Activated CD4-positive, alpha-beta memory T cell treated with anti-CD3 and anti-CD28 coated beads, Interleukin-2, amount 10 ng/mL, durations not matched to agents 7 days and 5 days (primary cell): ENCODE data around the gene TMEM11. TPM values are rescaled to one million over a fixed set of nuclear protein-coding genes. Genes with fewer than 3 reads are reported as not detected.

Experiments used
- CTCF ChIA-PET: fragments of 350-600 bp; sonication (Branson Sonifier 250); formaldehyde crosslinking; loops from one replicate; lab custom pipeline; 2021; ENCODE audit warnings: antibody characterized with exemption, inconsistent platforms; lab: Charles Lee
- POLR2A ChIA-PET: fragments of 350-600 bp; sonication (Branson Sonifier 250); formaldehyde crosslinking; loops from one replicate; lab custom pipeline; 2021; ENCODE audit warnings: antibody characterized with exemption; lab: Charles Lee
- DNase-seq: peaks from one replicate; pipeline ENCODE4 v3.0.0-alpha.2; 2020
- H3K27ac Mint-ChIP-seq: one replicate; pipeline ENCODE4 v1.8.0; 2021; ENCODE audit warnings: mild to moderate bottlenecking, mixed read lengths
- H3K27me3 Mint-ChIP-seq: one replicate; pipeline ENCODE4 v1.8.0; 2021; ENCODE audit warnings: mixed read lengths
- H3K36me3 Mint-ChIP-seq: one replicate; pipeline ENCODE4 v1.8.0; 2021; ENCODE audit warnings: low read depth, mixed read lengths
- H3K4me1 Mint-ChIP-seq: one replicate; pipeline ENCODE4 v1.8.0; 2021; ENCODE audit warnings: mixed read lengths
- H3K4me3 Mint-ChIP-seq: one replicate; pipeline ENCODE4 v1.8.0; 2021; ENCODE audit warnings: mild to moderate bottlenecking, mixed read lengths
- H3K9me3 Mint-ChIP-seq: one replicate; pipeline ENCODE4 v1.8.0; 2021; ENCODE audit warnings: mixed read lengths
- total RNA-seq, 2 experiments: library from RNA; stranded (reverse); gene quantifications; one replicate each; pipeline ENCODE4 v1.2.3, GENCODE V29; 2021

The TMEM11 gene
- total RNA-seq, 2 experiments from 2014 or later = 23.2 to 23.3 TPM

DNA sequence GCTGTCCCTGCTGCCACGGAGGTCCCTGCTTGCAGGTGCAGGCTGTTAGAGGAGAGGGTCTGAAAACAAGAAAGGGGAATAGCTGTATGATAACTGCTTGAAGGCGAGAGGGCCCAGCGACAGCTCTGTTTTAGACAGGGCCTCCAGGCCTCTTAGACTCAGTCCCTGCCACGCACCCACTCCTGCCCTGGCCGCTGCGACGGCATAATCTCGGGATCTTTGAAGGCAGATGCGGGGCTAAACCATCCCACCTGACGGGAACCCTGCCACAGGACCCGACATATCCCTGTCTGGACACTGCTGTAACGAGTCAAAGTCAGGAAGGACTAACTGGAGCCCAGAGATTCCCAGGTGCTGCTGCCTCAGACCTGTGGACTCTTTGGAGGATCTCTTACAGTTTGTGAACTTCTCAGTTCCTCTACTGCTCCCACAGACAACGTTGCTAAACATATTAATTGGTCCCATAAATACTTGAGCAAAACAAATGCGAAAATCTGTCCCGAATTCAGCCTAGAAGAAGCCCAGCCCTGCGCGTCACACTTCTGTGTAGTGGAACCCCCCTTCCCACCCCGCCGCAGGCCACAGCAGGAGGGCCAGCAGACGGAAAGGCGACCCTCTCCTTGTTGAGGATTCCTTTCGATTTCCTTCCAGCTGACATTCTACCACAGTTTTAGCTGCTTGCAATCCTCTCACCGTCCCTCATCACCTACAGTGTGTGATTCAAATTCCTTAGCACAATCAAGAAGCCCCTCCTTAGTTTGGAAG lies 998 bp upstream of the TMEM11 start:
- Mint-ChIP-seq H3K27ac (peak overlapping the region; percentile 55), H3K4me1 (peaks cover 66% of the 10 kb centered on the region)
- CTCF ChIA-PET = interaction anchor here (0.6 to 1.0 kb wide), 4 partner anchors 41 to 1929 kb away, joined by 3 to 4 read pairs (median 3); no protein-coding TSS in a partner anchor

DNA sequence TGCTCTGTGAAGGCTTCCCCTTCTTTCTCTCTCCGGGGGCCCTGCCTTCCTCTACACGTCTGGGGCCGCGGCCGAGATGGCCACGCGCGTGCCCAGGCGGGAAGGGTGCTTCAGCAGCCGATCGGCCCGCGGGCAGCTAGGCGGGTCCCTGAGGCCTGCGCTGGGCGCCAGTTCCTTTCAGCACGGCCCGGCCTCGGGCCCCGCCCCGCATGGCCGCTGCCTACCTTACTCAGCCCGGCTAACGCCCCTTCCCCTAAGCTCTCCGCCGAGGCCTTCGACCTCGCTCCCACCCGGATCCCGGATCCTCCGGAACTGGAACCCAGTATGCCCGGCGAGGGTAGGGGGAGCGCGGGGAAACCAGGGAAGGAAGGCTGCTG lies 335 bp downstream of the TMEM11 start:
- no peaks in the 10 kb centered on the region for H3K9me3 Mint-ChIP-seq
- H3K4me3 Mint-ChIP-seq = peak overlapping the region; percentile 86
- DNase-seq = no peak
- CTCF ChIA-PET = interaction anchor here (0.6 to 2.8 kb wide), 8 partner anchors 20 to 170 kb away, joined by 3 to 10 read pairs (median 4); partner anchors contain the start of gene USP22
- H3K4me1 Mint-ChIP-seq = peaks cover 64% of the 10 kb centered on the region
- H3K27me3 Mint-ChIP-seq = no peaks in the 10 kb centered on the region
- peak overlapping the region; percentile 81 for H3K27ac Mint-ChIP-seq
- POLR2A ChIA-PET = interaction anchor here (0.9 to 3.0 kb wide), 19 partner anchors 8 to 189 kb away, joined by 3 to 16 read pairs (median 5); partner anchors contain the start of genes DHRS7B, NATD1 and USP22
- peaks cover 20% of the 10 kb centered on the region for H3K36me3 Mint-ChIP-seq

More for the DNA sequence above, 998 bp upstream of the TMEM11 start:
- Mint-ChIP-seq H3K36me3 (peaks cover 14% of the 10 kb centered on the region), H3K9me3 (no peaks in the 10 kb centered on the region), H3K27me3 (no peaks in the 10 kb centered on the region), H3K4me3 (peak overlapping the region; percentile 86)
- POLR2A ChIA-PET = interaction anchor here (1.2 to 3.0 kb wide), 7 partner anchors 38 to 181 kb away, joined by 3 to 16 read pairs (median 12); partner anchors contain the start of genes DHRS7B, NATD1 and USP22
- no peak for DNase-seq

GRCh38 chr17:21212826-21213637 lies 929 bp downstream of the TMEM11 start:
- peak overlapping the region; percentile 86 for H3K4me3 Mint-ChIP-seq
- no peaks in the 10 kb centered on the region for H3K27me3 Mint-ChIP-seq
- no peaks in the 10 kb centered on the region for H3K9me3 Mint-ChIP-seq
- H3K36me3 Mint-ChIP-seq = peaks cover 24% of the 10 kb centered on the region
- peaks cover 61% of the 10 kb centered on the region for H3K4me1 Mint-ChIP-seq
- ChIA-PET POLR2A (interaction anchor here (0.9 to 3.0 kb wide), 20 partner anchors 8 to 189 kb away, joined by 3 to 16 read pairs (median 5); partner anchors contain the start of genes DHRS7B, NATD1 and USP22), CTCF (interaction anchor here (0.6 to 2.8 kb wide), 9 partner anchors 19 to 170 kb away, joined by 3 to 10 read pairs (median 4); partner anchors contain the start of gene USP22)
- DNase-seq = no peak
- H3K27ac Mint-ChIP-seq = peak overlapping the region; percentile 81

GRCh38 chr17:21211825-21212479 lies 2.0 kb downstream of the TMEM11 start:
- H3K27ac Mint-ChIP-seq = no peak overlapping the region
- H3K27me3 Mint-ChIP-seq = no peaks in the 10 kb centered on the region
- H3K4me3 Mint-ChIP-seq = peak overlapping the region; percentile 86
- H3K4me1 Mint-ChIP-seq = peaks cover 52% of the 10 kb centered on the region
- no peak for DNase-seq
- ChIA-PET CTCF (interaction anchor here (1.1 to 2.8 kb wide), 5 partner anchors 28 to 169 kb away, joined by 4 to 10 read pairs (median 5); partner anchors contain the start of gene USP22), POLR2A (interaction anchor here (0.6 to 3.0 kb wide), 5 partner anchors 11 to 169 kb away, joined by 3 to 15 read pairs (median 6); partner anchors contain the start of genes NATD1 and USP22)
- no peaks in the 10 kb centered on the region for H3K9me3 Mint-ChIP-seq
- H3K36me3 Mint-ChIP-seq = peaks cover 25% of the 10 kb centered on the region

- H3K4me3 Mint-ChIP-seq = no peak overlapping the region
- CTCF ChIA-PET = no interaction called here
- H3K27ac Mint-ChIP-seq = no peak overlapping the region
- peaks cover 41% of the 10 kb centered on the region for H3K4me1 Mint-ChIP-seq
- H3K36me3 Mint-ChIP-seq = peaks cover 28% of the 10 kb centered on the region
- no peaks in the 10 kb centered on the region for H3K9me3 Mint-ChIP-seq
- DNase-seq = no peak
- POLR2A ChIA-PET = interaction anchor here (0.9 kb wide), 1 partner anchor 10 kb away, joined by 3 read pairs; no protein-coding TSS in a partner anchor
- no peaks in the 10 kb centered on the region for H3K27me3 Mint-ChIP-seq
Measured at GRCh38 chr17:21210411-21211076, 3.4 kb downstream of the TMEM11 start.

GRCh38 chr17:21209511-21210175 lies 4.3 kb downstream of the TMEM11 start:
- Mint-ChIP-seq H3K36me3 (peaks cover 28% of the 10 kb centered on the region), H3K4me3 (no peak overlapping the region), H3K27me3 (no peaks in the 10 kb centered on the region), H3K9me3 (no peaks in the 10 kb centered on the region), H3K4me1 (peaks cover 33% of the 10 kb centered on the region), H3K27ac (no peak overlapping the region)
- ChIA-PET CTCF (no interaction called here), POLR2A (no interaction called here)
- no peak for DNase-seq

DNA sequence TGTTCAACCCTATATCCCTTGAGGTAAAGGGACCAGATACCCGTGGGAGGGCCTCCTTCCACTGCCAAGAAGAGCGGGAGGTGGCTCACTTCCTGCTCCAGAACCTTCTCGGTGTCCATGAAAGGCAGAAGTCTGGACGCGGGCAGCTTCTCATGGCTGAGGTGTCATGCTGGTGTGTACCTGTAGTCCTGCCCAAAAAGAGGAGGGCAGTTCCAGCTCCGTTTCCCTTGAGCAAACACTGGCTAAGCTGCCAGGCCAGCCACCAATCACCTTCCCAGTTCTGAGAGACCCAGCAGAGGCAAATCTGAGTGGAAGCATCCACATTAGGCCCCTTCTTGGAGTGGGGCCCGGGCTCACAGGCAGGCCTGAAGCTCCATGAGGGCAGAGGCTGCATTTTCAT lies 5.6 kb downstream of the TMEM11 start:
- Mint-ChIP-seq H3K4me3 (no peak overlapping the region), H3K27ac (no peak overlapping the region), H3K27me3 (no peaks in the 10 kb centered on the region), H3K36me3 (peaks cover 26% of the 10 kb centered on the region), H3K9me3 (no peaks in the 10 kb centered on the region), H3K4me1 (peaks cover 36% of the 10 kb centered on the region)
- DNase-seq = no peak
- ChIA-PET POLR2A (no interaction called here), CTCF (no interaction called here)

DNA sequence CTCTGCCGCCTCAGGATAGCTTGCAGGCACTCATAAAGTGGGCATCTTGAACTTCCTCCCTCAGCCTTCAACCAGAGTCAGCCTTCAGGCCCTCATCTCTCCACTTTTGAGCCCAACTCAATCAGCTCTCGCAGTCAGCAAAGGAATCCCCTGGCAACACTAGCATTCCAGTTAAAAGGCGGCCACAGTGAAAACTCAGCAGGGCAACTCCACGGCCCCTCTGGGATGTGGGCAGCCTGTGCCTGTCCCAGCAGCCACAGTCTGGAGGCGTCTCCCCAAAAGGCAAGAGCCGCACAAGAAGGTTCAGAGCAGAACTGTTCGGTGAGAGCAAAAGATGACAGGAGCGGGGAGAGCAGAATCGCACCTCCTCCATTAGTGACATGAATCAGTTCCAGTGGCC lies 9.0 kb downstream of the TMEM11 start:
- POLR2A ChIA-PET = interaction anchor here (1.1 kb wide), 1 partner anchor 8 kb away, joined by 5 read pairs; no protein-coding TSS in a partner anchor
- no peaks in the 10 kb centered on the region for H3K9me3 Mint-ChIP-seq
- peaks cover 27% of the 10 kb centered on the region for H3K36me3 Mint-ChIP-seq
- CTCF ChIA-PET = no interaction called here
- H3K4me3 Mint-ChIP-seq = no peak overlapping the region
- DNase-seq = no peak
- H3K4me1 Mint-ChIP-seq = peaks cover 12% of the 10 kb centered on the region
- H3K27ac Mint-ChIP-seq = no peak overlapping the region
- no peaks in the 10 kb centered on the region for H3K27me3 Mint-ChIP-seq

DNA sequence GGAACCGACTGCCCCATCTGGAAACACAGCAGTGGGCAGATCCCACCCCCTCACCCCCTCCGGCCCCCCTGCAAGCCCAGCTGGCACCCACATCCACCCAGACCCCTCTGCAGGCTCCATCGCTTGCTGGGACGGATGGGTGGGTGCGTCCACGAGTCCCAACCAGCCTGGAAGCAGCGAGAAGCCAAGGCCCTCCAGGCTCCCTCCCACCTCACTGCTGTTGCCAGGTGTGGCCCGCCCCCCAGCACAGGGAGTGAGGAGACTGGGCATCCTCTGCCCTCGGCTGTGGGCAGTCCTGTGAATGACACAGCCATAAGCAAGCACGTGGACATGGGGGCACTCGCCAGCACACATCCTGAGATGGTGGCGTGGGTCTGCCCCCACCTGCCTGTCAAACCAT lies 11.4 kb downstream of the TMEM11 start:
- Mint-ChIP-seq H3K9me3 (no peaks in the 10 kb centered on the region), H3K4me1 (peaks cover 12% of the 10 kb centered on the region), H3K27ac (no peak overlapping the region), H3K27me3 (no peaks in the 10 kb centered on the region), H3K4me3 (no peak overlapping the region), H3K36me3 (peaks cover 30% of the 10 kb centered on the region)
- POLR2A ChIA-PET = interaction anchor here (2.0 kb wide), 1 partner anchor 9 kb away, joined by 7 read pairs; no protein-coding TSS in a partner anchor
- DNase-seq = no peak
- CTCF ChIA-PET = no interaction called here

DNA sequence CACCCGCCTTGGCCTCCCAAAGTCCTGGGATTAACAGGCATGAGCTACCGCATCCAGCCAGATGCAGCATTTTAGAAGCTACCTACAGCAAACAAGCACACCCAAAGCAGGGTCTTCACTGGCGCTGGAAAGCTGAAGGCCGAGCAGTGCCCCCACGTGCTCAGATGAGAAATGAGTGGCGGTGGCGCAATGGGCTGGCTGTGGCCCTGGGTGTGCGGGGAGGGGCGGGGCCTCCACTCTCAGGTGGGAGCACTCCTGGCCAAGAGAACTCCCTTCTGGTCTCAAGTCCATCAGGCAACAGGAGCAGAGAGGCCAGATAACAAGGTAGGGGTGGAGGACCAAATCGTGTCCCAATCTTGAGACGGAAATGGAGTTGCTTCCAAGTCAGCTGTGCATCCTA lies 12.1 kb downstream of the TMEM11 start:
- H3K27me3 Mint-ChIP-seq = no peaks in the 10 kb centered on the region
- peaks cover 12% of the 10 kb centered on the region for H3K4me1 Mint-ChIP-seq
- H3K27ac Mint-ChIP-seq = no peak overlapping the region
- ChIA-PET POLR2A (interaction anchor here (1.0 to 2.0 kb wide), 2 partner anchors 10 to 12 kb away, joined by 5 to 7 read pairs; partner anchors contain the start of gene TMEM11), CTCF (no interaction called here)
- H3K36me3 Mint-ChIP-seq = peaks cover 34% of the 10 kb centered on the region
- no peak overlapping the region for H3K4me3 Mint-ChIP-seq
- no peak for DNase-seq
- no peaks in the 10 kb centered on the region for H3K9me3 Mint-ChIP-seq

- DNase-seq = no peak
- Mint-ChIP-seq H3K27ac (no peak overlapping the region), H3K9me3 (no peaks in the 10 kb centered on the region), H3K4me3 (no peak overlapping the region), H3K36me3 (peaks cover 39% of the 10 kb centered on the region), H3K4me1 (peaks cover 12% of the 10 kb centered on the region), H3K27me3 (no peaks in the 10 kb centered on the region)
- ChIA-PET POLR2A (interaction anchor here (1.0 to 2.0 kb wide), 2 partner anchors 11 to 12 kb away, joined by 5 to 7 read pairs; partner anchors contain the start of gene TMEM11), CTCF (no interaction called here)
Measured at GRCh38 chr17:21201298-21201595, 12.7 kb downstream of the TMEM11 start.
